HepG2 (cell line): ENCODE measurements around the gene ZNF416. TPM values are rescaled to one million over a fixed set of nuclear protein-coding genes. Genes with fewer than 3 reads are reported as not detected.

ENCODE experiments used
- MIXL1 ChIP-seq: IDR thresholded peaks from 2 replicates; pipeline ENCODE4 v1.6.1; 2016
- PAF1 ChIP-seq: IDR thresholded peaks from 2 replicates; pipeline ENCODE4 v1.6.1; 2016; ENCODE audit warnings: missing genetic modification reagents, missing compliant biosample characterization
- PBX2 ChIP-seq: IDR thresholded peaks from 2 replicates; pipeline ENCODE4 v1.6.1; 2016; ENCODE audit warnings: control low read depth
- PRDM15 ChIP-seq: sonication (generic); formaldehyde crosslinking; IDR thresholded peaks from 2 replicates; pipeline ENCODE4 v1.4.0; 2020; ENCODE audit warnings: missing genetic modification reagents
- REST ChIP-seq, 2 experiments: IDR thresholded peaks; 2 replicates each; pipeline ENCODE4 v1.6.1; 2011 to 2012; ENCODE audit warnings: low read length in 2 of 2, borderline replicate concordance in 1 of 2, low read depth in 1 of 2, mild to moderate bottlenecking in 1 of 2, moderate library complexity in 1 of 2
- ZBTB20 ChIP-seq: sonication (generic); formaldehyde crosslinking; IDR thresholded peaks from 2 replicates; pipeline ENCODE4 v1.8.1; 2023; ENCODE audit warnings: missing genetic modification reagents, low read depth, mild to moderate bottlenecking, borderline replicate concordance
- ZBTB8A ChIP-seq: sonication (generic); formaldehyde crosslinking; IDR thresholded peaks from 2 replicates; pipeline ENCODE4 v1.4.0; 2020; ENCODE audit warnings: mild to moderate bottlenecking, low read depth, missing genetic modification reagents, borderline replicate concordance
- ZNF30 ChIP-seq: sonication (generic); formaldehyde crosslinking; IDR thresholded peaks from 2 replicates; pipeline ENCODE4 v1.5.0; 2020; ENCODE audit warnings: mild to moderate bottlenecking, missing genetic modification reagents
- ZNF317 ChIP-seq: sonication (generic); formaldehyde crosslinking; IDR thresholded peaks from 2 replicates; pipeline ENCODE4 v1.5.0; 2020; ENCODE audit warnings: mild to moderate bottlenecking, missing genetic modification reagents
- ZNF326 ChIP-seq: sonication (generic); formaldehyde crosslinking; IDR thresholded peaks from 2 replicates; pipeline ENCODE4 v1.4.0; 2020; ENCODE audit warnings: missing genetic modification reagents, borderline replicate concordance
- ZNF407 ChIP-seq: sonication (generic); formaldehyde crosslinking; IDR thresholded peaks from one replicate; pipeline ENCODE4 v1.5.1; 2020; ENCODE audit warnings: mild to moderate bottlenecking, missing genetic modification reagents; ENCODE audit errors: not compliant biosample characterization
- ZNF672 ChIP-seq: sonication (generic); formaldehyde crosslinking; IDR thresholded peaks from 2 replicates; pipeline ENCODE4 v1.8.1; 2022; ENCODE audit warnings: missing genetic modification reagents
- polyA plus RNA-seq, 8 experiments: library from polyadenylated mRNA; depleted of rRNA in 3 of 8; stranded (reverse) in 7 of 8; unstranded in 1 of 8; fragments of >200 nt; fragmentation: Illumina TruSeq in 4 of 8; extraction: Trizol in 4 of 8; gene quantifications; 2 replicates each; pipeline versions ENCODE4 v1.2.1 to v1.2.3, GENCODE V29; 2011 to 2016; ENCODE audit warnings: low read depth in 4 of 8, missing spikeins in 1 of 8, mixed read lengths in 1 of 8; ENCODE audit not compliant: insufficient read depth in 1 of 8
- total RNA-seq, 5 experiments: library from RNA; depleted of rRNA; stranded (reverse); fragments of >200 nt; fragmentation: Illumina TruSeq; extraction: Trizol; gene quantifications; 2 replicates each; pipeline ENCODE4 v1.2.3, GENCODE V29; 2016; ENCODE audit warnings: low read depth in 1 of 5

Gene ZNF416
- total and polyA plus RNA-seq, 2 of the 13 experiments (the other 11 are each of a cell fraction or from before 2014, with no cell fraction given), result 1.5 to 5.3 TPM

GRCh38 chr19:57599761-57600383 lies 21.2 kb upstream of the ZNF416 start, which contains the start of gene ZNF530 (continued):
- TF ChIP-seq ZBTB8A (CRISPR knock-in tag) (no peak), ZBTB20 (no peak), REST (IDR thresholded peaks at IDR 0.05; ENCODE audit: borderline replicate concordance in 1 of 2, low read depth in 1 of 2, low read length in 2 of 2) (no peak), PRDM15 (CRISPR knock-in tag) (no peak), ZNF317 (CRISPR knock-in tag) (no peak), ZNF672 (CRISPR knock-in tag) (no peak), PAF1 (CRISPR knock-in tag) (no peak), MIXL1 (CRISPR knock-in tag) (0 out of 2 replicates have a peak, but pooled peaks have one; percentile 43), PBX2 (CRISPR knock-in tag) (no peak), ZNF30 (no peak), ZNF326 (CRISPR knock-in tag) (no peak), ZNF407 (CRISPR knock-in tag) (peak; percentile 76)
